HG03159 (cell line): ENCODE measurements around the gene ONECUT2.
"Not testable (repeated sequence)": the region's sequence is repeated elsewhere in the genome, so short reads cannot be mapped to it uniquely, and the experiment has no call there.

Source experiments
- ATAC-seq: cut with Tn5 transposase; IDR thresholded peaks from one replicate; pipeline ENCODE4 v1.9.1; 2021; ENCODE audit warnings: mild to moderate bottlenecking, moderate library complexity; ENCODE audit not compliant: unreplicated experiment

Gene ONECUT2

GRCh38 chr18:57434536-57435494, at the start of gene ONECUT2:
ONECUT2 (plus strand) TSS chr18:57435374; CDS start chr18:57435717, 343 bp downstream.
- peak; percentile 82 for ATAC-seq

GRCh38 chr18:57389271-57389670, 45.9 kb upstream of the ONECUT2 start:
- ATAC-seq = no peak

- ATAC-seq = no peak
Measured at GRCh38 chr18:57390044-57390443, 45.1 kb upstream of the ONECUT2 start.

DNA sequence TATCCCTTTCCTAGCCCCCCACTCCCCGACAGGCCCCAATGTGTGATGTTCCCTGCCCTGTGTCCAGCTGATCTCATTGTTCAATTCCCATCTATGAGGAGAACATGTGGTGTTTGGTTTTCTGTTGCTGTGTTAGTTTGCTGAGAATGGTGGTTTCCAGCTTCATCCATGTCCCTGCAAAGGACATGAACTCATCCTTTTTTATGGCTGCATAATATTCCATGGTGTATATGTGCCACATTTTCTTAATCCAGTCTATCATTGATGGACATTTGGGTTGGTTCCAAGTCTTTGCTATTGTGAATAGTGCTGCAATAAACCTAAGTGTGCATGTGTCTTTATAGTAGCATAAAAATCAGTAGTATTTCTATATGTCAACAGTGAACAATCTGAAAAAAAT, 40.4 kb upstream of the ONECUT2 start:
- ATAC-seq = not testable (repeated sequence)

- ATAC-seq = not testable (repeated sequence)
Measured at GRCh38 chr18:57396831-57397230, 38.3 kb upstream of the ONECUT2 start.

DNA sequence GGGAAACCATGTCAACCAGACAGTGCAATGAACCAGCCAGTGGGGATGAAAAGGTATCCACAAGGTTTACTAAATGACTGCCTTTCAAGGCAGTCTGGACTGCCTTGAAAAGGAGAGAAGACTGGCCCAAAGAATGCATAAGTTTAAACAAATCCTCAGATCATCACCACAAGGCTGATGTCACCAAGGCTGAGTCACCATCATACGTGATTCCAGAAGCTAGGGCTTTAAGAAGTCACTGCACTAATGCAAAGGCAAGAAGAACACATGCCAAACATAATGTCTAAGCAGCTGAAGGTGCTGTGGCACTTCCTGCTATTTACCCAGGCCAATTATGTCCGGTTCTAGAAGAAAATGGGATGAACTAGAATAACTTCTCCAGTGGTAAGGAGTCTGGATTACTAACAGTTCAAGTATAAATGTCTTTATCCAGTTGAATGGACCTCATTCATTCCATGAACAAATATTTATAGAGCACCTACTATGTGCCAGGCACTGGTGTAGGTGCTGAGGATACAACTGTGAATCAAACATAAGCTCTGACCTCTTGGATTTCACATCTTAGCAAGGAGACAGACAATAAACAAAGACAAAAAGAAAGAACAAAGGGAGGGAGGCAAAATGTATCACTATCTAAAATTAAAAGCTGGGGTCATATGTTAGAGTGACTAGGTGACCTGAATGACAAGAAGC, 37.6 kb upstream of the ONECUT2 start:
- no peak for ATAC-seq

DNA sequence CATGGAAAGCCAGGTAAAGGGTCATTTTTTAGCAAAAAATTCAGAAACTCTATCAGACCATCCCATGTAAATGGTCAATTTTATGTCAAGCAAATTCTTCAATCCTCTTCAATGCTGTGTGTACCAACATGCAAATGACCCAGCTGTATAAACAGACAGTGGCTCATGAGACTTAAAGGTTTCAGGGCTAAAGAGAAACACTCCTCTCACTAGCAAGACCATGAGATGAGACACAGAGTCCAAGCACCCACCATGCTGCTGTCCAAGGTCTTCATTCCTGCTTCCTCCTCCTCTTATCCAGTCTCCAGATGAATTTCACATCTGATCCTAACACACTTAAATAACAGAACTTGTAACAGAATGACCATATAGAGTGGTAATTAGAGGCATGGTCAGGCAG, 30.8 kb upstream of the ONECUT2 start:
- ATAC-seq = no peak

DNA sequence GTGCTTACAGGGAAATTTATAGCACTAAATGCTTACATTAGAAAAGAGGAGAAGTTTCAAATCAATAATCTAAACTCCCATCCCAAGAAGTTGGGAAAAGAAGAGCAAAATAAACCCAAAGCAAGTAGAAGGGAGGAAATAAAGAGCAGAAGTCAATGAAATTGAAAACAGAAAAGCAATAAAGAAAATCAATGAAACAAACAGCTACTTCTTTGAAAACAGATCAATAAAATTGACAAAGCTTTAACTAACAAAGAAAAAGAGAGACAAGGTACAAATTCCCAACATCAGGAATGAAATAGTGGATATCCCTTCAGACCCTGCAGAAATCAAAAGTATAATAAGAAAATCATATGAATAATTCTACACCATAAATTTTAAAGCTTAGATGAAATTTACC, 25.5 kb upstream of the ONECUT2 start:
- no peak for ATAC-seq

DNA sequence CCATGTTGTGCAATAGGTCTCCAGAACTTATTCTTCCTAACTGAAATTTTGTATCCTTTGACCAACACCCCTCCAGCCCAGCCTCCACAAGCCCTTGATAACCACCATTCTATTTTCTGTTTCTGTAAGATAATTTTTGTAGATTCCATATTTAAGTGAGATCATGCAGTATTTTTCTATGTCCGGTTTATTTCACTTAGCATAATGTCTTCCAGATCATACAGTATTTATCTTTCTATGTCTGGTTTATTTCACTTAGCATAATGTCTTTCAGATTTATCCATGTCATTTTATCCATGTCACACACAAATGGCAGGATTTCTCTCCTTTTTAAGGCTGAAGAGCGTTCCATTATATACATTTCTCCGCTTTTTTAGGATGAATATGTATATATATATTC, 24.4 kb upstream of the ONECUT2 start:
- no peak for ATAC-seq

- no peak for ATAC-seq
Measured at GRCh38 chr18:57416542-57416941, 18.6 kb upstream of the ONECUT2 start.

- ATAC-seq = no peak
Measured at GRCh38 chr18:57422313-57422872, 12.8 kb upstream of the ONECUT2 start.

DNA sequence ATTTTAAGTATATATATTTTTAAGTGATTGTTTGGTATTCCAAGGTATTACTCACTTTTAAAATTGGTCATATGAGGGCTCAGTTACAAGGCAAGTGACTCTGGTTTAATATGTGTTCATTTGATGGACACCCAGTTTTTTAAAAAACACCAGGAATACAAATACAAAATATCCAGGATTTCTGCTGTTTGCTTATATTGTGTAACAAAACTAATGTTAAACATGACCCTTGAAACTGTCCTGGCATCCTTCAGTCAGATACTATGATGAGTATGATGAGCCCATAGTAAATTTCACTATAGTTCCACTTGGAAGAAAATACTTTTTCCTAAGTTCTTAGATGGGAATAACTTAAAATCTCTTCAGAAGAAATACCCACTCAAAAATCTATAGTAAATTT, 11.4 kb upstream of the ONECUT2 start:
- no peak for ATAC-seq

DNA sequence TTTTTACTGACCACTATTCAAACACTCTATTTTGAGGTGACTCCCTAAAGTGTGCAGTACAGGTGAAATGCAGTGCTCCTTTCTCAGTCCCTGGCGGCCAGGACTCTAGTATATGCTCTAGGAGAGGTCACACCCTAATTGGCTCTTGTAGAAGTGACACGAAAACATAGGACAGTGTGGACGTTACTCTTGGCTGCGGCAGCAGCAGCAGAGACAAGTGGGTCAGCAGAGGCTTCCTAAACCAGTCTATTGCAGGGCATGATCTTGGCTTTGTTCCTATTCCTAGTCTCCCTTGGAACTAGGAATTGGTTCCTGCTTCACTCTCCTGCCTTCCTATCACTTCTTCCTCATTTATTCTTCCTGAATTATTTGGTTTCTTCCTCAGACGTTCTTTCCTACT, 10.1 kb upstream of the ONECUT2 start:
- no peak for ATAC-seq

GRCh38 chr18:57426187-57426586, 9.0 kb upstream of the ONECUT2 start:
- ATAC-seq = no peak

DNA sequence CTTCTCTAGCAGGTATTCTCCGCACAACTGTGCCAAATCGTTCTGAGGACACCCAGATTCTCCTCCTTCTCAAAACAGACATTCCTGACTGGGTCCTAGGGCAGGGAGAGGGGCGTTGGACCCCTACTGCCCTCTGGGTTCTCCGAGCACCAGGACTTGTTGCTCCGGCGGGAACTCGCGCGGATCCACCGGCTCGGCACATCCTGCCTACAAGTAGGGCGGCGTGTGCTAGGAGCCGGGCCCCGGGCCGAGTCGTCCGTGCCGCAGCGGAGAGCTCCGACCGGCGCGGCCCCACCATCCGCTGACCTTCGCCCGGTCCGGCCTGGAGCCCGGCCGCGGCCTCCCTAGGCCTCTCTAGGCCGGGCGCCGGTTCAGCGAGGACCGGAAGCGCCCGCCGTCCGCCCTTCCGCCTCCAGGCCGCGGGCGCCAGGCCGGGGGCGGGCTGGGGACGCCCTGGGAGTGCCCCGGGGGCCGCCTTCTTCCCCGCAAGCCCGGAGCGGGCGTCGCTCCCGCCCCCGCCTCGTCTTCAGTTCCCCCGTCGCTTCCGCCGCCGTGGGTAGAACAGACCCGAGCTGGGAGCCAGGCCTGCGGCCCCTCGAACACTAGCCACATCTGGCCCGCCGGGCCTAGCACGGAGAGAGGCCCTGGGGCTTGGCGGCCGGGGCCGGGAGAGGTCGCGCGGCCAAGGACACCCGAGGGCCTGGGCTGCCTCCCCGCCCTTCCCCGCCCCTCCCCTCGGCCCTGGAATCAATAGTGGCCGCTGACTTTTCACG, 7.6 kb upstream of the ONECUT2 start:
- no peak for ATAC-seq

DNA sequence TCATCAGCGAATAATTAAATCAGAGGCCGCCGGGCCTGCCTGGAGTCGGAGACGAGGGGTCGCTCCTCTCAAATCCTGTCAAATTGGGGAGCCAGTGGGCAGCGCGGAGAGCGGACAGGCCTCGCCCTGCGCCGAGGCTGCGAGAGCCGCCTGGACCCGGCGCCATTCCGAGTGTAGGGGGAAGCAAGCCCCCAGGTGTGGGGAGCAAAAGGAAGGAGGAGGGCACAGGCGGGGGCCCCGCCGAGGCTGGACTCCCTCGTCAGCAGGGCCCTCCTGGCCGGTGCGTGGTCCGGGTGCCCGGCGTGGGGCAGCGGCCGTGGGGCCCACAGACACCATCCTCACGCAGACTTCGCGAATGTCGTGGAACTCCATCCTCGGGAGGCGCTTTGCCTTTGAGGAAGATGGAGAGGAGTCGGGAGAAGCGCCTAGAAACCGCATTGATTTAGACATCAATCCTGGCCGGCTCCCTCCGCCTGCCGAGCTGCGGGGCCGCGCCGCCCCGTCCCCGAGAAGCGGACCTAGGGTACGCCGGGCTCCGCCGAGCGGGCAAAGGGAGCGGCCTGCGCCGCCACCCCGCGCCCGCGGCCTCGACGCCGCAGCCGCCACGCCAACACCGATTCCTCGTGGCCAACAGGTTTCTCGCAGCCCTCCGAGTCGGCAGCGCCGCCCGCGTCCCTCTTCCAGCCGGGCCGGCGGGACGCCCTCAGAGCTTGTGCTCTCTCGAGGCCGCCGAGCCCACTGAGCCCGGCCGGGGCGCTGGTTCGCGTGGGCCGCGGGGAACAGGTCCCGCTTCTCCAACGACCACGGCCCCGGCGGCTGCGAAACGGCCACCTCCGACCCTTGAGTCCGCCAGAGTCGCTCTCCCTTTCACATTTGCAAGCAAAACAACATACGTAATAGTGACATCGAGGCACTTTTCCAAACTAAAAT, 6.7 kb upstream of the ONECUT2 start:
- ATAC-seq = no peak

- no peak for ATAC-seq
Measured at GRCh38 chr18:57429167-57430078, 5.8 kb upstream of the ONECUT2 start.

DNA sequence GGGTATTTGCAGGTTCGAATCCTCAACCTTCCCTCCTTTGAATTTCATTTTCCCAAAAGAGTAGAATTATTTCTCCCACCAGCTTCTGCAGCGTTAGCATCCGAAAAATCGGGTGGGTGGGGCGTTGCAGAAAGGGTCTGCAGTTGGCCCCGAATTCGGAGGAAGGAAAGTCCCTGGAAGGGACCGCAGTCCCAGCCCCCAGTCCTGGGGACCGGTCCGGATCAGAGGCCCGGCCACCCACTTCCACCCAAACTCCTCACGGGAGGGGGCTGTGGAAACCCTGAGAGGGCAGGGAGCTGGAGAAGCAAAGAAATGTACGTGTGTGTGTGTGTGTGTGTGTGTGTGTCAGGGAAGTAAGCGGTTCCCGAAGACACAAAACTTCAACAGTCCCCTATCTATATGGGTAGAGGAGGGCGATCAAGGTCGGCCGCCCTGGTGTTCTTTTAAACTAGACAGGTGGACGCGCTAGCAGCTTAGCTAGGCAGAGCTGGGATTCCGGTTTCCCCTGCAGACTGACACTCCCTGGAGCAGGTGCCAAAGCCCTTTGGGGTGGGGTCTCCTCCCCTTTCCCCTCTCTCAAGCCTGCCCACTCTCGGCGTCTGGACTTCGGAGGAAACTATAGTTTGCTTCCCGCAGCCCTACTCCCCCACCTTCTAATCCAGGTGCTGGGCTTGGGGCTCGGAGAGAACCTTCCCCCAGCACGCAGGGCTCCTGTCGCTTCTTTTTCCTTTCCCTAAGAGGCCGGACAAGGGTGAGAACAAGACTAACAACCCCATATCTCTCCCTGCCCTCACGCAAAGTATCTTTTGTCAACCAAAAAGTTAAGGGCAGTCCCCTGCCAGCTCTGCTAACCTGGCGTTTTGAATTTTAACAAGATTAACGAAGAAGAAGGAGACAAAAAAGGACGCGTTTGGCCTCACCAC, 4.8 kb upstream of the ONECUT2 start:
- no peak for ATAC-seq
